Measurements from ENCODE around the gene IL18BP.

The IL18BP gene

GRCh38 chr11:71999798-72000197 is 1.1 kb downstream of the IL18BP start:
- H3K9ac ChIP-seq (ENCODE audit: low read length), result no peak overlapping the region
- TF ChIP-seq CTCF (IDR thresholded peaks at IDR 0.05; ENCODE audit: insufficient read depth, low read length, poor library complexity, severe bottlenecking) (no peak), EZH2phosphoT487 (conservative IDR thresholded peaks at IDR 0.05; ENCODE audit: low read length) (no peak)
- H3K27me3 ChIP-seq (ENCODE audit: low read length), result no peaks in the 10 kb centered on the region
- H3K27ac ChIP-seq (ENCODE audit: low read depth, low read length), result no peak overlapping the region
- H3K9me2 ChIP-seq (replicated peaks; ENCODE audit: insufficient read depth, low read length), result no peaks in the 10 kb centered on the region
- H3K9me3 ChIP-seq (ENCODE audit: insufficient read depth, low read length), result no peaks in the 10 kb centered on the region
- no peak overlapping the region for H3K4me2 ChIP-seq (ENCODE audit: low read depth, low read length, poor library complexity, severe bottlenecking)
- H3K4me3 ChIP-seq (ENCODE audit: insufficient read depth, low read length, poor library complexity, severe bottlenecking), result no peak overlapping the region
- H2AFZ ChIP-seq (ENCODE audit: low read depth, low read length, severe bottlenecking), result no peak overlapping the region
- H4K20me1 ChIP-seq (ENCODE audit: low read depth, low read length), result no peaks in the 10 kb centered on the region
- H3K36me3 ChIP-seq (ENCODE audit: low read length), result no peaks in the 10 kb centered on the region
- H3F3A ChIP-seq (ENCODE audit: insufficient read depth), result 0 out of 2 replicates have a peak, but pooled peaks cover 10% of the 10 kb centered on the region
- H3K79me2 ChIP-seq (ENCODE audit: insufficient read depth, low read length), result no peaks in the 10 kb centered on the region

- H3K9me3 ChIP-seq (ENCODE audit: insufficient read depth, low read length), result no peaks in the 10 kb centered on the region
- H4K20me1 ChIP-seq (ENCODE audit: low read depth, low read length), result no peaks in the 10 kb centered on the region
- no peak overlapping the region for H3K27ac ChIP-seq (ENCODE audit: low read depth, low read length)
- H3K4me2 ChIP-seq (ENCODE audit: low read depth, low read length, poor library complexity, severe bottlenecking), result no peak overlapping the region
- TF ChIP-seq EZH2phosphoT487 (conservative IDR thresholded peaks at IDR 0.05; ENCODE audit: low read length) (no peak), CTCF (IDR thresholded peaks at IDR 0.05; ENCODE audit: insufficient read depth, low read length, poor library complexity, severe bottlenecking) (no peak)
- no peak overlapping the region for H3K4me3 ChIP-seq (ENCODE audit: insufficient read depth, low read length, poor library complexity, severe bottlenecking)
- H3K27me3 ChIP-seq (ENCODE audit: low read length), result no peaks in the 10 kb centered on the region
- 0 out of 2 replicates have a peak, but pooled peaks cover 10% of the 10 kb centered on the region for H3F3A ChIP-seq (ENCODE audit: insufficient read depth)
- H2AFZ ChIP-seq (ENCODE audit: low read depth, low read length, severe bottlenecking), result no peak overlapping the region
- H3K9ac ChIP-seq (ENCODE audit: low read length), result no peak overlapping the region
- H3K36me3 ChIP-seq (ENCODE audit: low read length), result no peaks in the 10 kb centered on the region
- no peaks in the 10 kb centered on the region for H3K9me2 ChIP-seq (replicated peaks; ENCODE audit: insufficient read depth, low read length)
- no peaks in the 10 kb centered on the region for H3K79me2 ChIP-seq (ENCODE audit: insufficient read depth, low read length)
These were observed 1.6 kb downstream of the IL18BP start for GRCh38 chr11:72000202-72000867.

- no peak overlapping the region for H3K9ac ChIP-seq (ENCODE audit: low read length)
- TF ChIP-seq CTCF (IDR thresholded peaks at IDR 0.05; ENCODE audit: insufficient read depth, low read length, poor library complexity, severe bottlenecking) (no peak), EZH2phosphoT487 (conservative IDR thresholded peaks at IDR 0.05; ENCODE audit: low read length) (no peak)
- 0 out of 2 replicates have a peak, but pooled peaks cover 10% of the 10 kb centered on the region for H3F3A ChIP-seq (ENCODE audit: insufficient read depth)
These were observed 2.6 kb downstream of the IL18BP start for GRCh38 chr11:72001285-72001684.

More at GRCh38 chr11:72001285-72001684, 2.6 kb downstream of the IL18BP start:
- H3K79me2 ChIP-seq (ENCODE audit: insufficient read depth, low read length), result no peaks in the 10 kb centered on the region
- no peak overlapping the region for H2AFZ ChIP-seq (ENCODE audit: low read depth, low read length, severe bottlenecking)
- no peaks in the 10 kb centered on the region for H3K27me3 ChIP-seq (ENCODE audit: low read length)
- no peaks in the 10 kb centered on the region for H3K36me3 ChIP-seq (ENCODE audit: low read length)
- H3K27ac ChIP-seq (ENCODE audit: low read depth, low read length), result no peak overlapping the region
- H3K4me2 ChIP-seq (ENCODE audit: low read depth, low read length, poor library complexity, severe bottlenecking), result no peak overlapping the region
- no peaks in the 10 kb centered on the region for H4K20me1 ChIP-seq (ENCODE audit: low read depth, low read length)
- no peak overlapping the region for H3K4me3 ChIP-seq (ENCODE audit: insufficient read depth, low read length, poor library complexity, severe bottlenecking)
- H3K9me3 ChIP-seq (ENCODE audit: insufficient read depth, low read length), result no peaks in the 10 kb centered on the region
- no peaks in the 10 kb centered on the region for H3K9me2 ChIP-seq (replicated peaks; ENCODE audit: insufficient read depth, low read length)
